NCI-H2227 treated with DMSO at 0.1 percent for 48 hours (cell line): ENCODE data around the gene SEC24D.

Experiments used
- DNase-seq: peaks from one replicate; lab custom pipeline; 2025; lab: John Stamatoyannopoulos, UW

Gene SEC24D

DNA sequence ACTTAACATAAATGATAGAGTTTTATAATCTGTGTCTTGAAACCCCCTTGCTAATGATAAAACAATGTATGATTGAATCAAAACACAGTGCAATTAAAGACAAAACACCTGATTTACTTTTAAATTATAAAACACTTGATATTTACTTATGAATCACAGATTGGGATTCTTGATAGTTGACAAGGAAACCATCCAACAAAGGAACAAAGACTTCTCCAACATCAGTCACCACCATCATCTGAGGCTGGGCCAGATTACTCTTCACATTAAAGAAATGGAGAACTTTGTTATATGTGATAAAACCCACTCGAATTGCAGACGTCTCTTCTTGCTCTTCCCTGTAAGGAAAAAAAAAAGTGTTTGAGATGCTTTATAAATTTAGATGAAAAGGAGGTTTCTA is 83.4 kb downstream of the SEC24D start:
- DNase-seq, result no peak

- DNase-seq, result no peak
Observed at GRCh38 chr4:118751629-118752323, 84.2 kb downstream of the SEC24D start.

DNA sequence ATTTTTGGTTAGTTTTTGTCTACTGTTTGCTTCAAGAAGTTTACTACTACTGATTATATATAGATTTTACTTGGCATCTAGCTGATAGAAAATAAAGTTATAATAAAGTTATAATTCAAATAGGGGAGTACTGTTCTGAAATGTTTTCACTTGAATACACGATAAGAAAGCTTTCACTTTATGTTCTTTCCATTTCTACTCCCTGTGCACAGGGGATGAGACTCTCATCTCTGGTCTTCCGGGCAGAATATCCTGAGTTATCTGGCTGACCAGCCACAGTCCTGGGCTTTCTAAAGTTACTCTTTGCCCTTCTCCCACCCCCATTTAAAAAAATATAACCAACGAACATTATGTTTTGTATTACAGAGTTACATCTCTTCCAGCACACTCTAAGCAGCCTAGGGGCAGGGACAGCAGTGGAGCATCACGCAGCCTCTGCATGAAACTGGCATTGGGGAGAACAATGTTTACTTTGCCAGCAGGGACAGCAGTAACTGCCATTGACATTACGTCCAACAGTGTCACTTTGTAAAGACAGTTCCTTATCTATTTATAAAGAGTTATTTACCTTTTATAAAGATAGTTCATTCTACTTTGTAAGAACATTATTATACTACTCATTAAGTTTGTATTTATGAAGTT is 86.5 kb downstream of the SEC24D start:
- no peak for DNase-seq

DNA sequence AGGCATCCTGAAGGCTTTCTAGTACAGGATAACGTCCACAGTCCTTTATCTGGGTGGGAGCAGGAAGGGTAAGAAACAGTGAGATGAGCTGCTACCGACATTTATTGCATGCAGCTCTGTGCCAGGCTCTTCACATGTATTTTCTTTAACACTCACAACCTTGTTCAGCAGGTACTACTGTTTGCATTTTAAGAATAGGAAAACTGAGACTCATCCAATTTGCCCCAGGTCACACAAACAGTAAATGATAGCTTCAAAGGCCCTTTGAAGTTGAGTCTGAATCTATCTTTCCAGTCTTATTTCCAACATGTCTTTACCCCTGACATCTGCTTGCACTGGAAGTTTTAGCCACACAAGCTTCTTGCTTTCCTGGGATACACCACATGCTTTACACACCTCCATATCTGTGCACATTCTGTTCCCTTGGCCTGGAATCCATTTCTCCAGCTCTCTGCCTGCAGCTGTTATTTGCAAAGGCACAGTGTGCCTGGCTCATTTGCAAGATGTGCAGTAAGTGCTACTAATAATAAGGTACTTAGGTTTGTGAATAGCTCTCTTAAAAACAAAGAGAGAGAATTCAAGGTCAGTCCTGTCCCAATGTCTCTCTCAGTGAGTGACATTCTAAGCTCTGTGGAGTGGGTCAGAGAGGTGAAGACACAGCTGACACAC is 89.5 kb downstream of the SEC24D start:
- no peak for DNase-seq

DNA sequence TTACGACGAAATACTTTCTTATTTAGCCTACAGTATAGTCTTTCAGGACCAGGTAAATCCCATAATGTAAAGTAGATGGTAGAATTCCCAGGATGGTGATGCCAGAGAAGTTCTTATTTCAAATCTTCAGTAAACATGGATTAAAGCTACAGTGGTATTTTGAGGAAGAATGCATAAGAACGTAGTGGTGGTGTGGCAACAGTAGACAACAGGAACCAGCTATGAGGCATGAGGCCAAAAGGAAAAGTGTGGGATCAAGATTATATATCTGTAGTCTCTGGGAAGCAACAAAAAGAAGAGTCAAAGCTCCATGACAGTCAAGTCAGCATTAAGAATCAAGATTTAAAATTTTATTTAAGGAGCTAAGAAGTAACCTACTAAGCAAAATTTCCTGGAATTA is 90.6 kb downstream of the SEC24D start:
- DNase-seq, result no peak

DNA sequence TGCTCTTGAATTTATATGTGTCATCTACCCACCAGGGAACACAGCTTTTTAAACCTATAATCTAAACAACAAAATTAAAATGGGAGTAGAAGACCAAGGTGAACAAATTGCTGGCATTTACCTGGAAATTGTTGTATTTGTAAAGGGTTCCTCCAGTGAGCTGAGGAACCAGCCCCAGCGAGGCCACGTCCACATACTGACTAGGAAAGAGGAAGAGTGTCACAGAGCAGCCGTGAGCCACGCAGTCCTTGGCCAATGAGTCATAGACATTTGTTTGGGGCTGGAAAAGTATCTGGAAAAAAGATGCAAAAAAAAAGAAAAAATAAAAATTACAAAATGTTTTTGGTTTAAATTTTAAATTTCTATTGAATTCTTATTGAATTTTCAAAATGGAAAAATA is 92.1 kb downstream of the SEC24D start:
- DNase-seq, result no peak

DNA sequence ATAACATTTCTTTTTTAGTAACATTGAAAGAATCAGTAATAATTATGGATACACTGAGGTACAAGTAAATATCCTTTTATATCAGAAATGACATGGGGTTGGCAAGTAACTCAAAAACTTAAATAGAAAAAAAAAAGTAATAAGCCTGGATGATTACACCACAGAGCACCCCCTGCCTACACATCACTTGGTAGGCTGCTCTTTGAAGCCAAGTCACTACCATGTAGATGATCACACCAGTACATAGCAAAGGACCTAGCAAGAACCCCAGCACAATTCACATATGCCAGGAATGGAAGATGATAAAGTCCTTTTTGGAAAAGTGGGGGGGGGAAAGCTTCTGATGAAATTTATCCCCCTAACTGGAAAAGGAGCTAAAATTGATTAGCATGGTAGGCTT is 93.9 kb downstream of the SEC24D start:
- no peak for DNase-seq

- DNase-seq, result no peak
Observed at GRCh38 chr4:118741301-118741855, 94.5 kb downstream of the SEC24D start.

GRCh38 chr4:118740869-118741268 is 95.1 kb downstream of the SEC24D start:
- peak; percentile 24 for DNase-seq

DNA sequence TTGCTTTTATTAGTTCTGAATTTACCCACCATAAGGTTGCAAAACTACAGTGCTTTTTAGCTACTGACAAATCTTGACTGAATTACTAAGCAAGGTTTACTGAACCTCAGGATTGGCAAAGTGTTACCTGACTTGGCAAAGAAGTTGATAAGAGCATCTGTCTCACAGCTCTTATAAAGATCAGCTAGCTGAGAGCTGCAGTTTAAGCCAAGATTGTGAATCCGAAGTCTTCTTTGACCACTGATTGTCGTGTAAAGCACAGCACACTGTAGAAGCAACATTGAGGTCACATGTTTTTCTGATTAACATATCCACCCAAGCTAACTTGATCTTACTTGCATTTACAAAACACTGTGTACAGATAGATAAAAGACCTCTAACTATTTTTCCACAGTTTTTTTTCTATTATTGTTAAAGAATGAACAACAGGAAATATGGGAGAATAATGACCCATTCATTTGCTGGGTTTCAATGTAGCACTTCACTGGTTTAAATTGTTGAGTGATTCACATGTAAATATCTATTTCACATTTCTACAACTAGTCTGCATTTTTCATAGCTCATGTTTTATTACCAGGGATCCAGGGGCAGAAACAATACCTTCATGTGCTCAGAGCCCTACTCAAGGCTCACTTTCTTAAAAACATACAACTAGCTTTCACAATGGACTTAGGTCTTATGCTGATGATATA is 96.8 kb downstream of the SEC24D start:
- no peak for DNase-seq

GRCh38 chr4:118738090-118738489 is 97.8 kb downstream of the SEC24D start:
- DNase-seq, result no peak

DNA sequence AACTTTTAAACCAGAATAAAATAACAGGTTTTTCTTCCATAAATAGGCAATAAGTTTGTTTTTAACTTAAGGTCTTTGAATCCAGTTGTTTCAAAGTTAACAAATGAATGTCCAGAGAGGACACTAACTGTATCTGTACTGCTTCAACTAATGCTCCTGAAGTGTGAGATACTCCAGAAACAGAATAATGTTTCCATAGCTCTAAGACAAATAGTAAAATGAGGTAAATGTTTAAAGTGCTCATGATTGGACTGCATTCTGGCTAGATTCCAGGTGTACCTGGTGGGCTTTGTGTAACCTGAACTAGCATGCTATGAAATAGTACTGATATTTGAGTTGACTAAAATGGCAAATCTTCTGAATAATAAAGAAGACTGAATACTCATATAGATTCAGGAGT is 99.0 kb downstream of the SEC24D start:
- no peak for DNase-seq

DNA sequence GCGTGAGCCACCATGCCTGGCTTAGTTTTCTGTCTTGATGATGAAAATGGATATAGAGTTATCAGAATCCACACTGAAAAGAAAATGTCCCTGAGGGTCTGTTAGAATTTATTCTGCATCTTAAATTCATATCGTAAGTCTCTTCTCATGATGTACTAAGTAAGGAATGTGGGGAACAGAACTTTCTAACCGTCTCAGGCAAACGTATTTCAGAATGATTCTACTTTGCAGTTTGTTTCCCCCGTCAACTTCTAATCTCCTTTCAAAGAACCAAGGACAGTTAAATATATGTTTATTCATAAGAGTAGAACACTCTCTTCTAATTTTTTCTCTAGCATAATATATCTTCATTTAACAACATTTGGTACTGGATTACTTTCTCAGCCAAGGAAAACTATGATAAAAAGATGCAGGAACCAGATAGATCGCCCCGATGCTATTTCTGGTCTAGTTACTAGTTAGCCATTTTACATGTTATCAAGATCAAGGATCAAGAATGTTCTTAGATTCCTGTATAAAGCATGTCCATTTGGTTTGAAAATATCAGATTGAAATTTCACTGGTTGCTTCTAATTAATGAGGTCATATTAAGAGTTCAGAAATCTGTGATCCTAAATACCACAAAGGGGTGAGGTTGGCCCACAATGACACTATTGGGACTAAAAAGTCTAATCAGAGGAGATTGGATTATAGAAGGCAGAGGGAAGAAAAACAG is 101.3 kb downstream of the SEC24D start:
- DNase-seq, result no peak

- DNase-seq, result no peak
Observed at GRCh38 chr4:118732591-118733330, 103.2 kb downstream of the SEC24D start.

DNA sequence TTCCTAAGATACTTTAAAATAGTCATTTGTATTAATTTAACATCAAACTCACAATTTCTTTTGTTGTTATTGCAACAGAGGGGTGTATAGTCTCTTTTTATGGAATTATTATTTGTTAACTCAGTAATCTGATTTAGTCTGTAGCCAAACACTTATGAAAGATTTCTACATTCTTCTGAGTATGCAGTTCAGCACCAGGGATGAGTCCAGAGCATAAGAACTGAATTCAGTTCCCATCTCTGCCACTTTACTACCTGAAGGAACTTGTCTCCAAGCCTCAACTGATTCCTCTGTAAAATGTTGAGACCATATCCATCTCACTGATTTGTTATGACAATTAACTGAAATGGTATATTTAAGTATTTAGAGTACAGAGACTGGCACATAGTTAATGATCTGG is 105.2 kb downstream of the SEC24D start:
- no peak for DNase-seq

DNA sequence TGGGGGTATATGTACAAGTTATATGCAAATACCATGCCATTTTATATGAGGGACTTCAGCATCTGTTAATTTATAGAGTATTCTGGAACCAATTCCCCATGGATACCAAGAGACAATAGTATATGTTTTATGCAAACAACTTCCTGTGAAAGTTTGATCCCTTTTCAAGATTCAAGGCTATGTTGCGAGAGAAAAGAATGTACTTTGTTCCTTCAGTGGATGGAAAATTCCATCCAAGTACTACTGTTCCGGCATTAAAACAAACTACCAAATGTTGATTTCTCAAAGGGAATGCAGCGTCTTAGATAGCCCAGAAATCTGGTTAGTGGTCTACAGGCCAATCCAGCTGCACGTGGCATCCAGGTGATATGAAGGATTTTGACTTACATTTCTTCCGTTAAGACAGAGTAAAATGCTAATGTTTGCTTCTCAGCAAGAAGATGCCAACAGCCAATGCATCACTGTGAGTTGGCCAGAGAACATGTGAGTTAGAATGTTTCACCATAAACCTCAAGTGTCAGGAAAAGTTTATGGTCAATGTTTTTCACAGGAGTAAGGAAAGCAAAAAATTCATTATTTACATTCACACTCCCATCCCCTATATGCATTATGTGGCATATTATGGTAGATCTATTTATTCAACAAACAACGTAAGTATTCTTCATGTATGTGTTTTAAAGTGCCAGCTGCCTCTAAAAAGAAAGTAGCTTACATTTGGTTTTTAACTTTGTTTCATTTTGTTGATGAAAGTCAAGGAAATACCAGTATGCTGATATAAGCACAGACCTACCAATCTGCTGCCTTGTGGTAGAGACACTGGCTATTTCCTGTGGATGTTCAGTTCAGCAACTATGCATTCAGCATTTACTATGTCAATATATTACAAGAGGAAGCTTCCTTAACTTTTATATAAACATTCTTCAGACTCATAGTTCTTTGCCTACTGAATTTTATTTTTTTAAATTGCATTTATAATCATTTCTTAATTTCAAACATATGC is 106.3 kb downstream of the SEC24D start:
- DNase-seq, result no peak

- no peak for DNase-seq
Observed at GRCh38 chr4:118727360-118727759, 108.6 kb downstream of the SEC24D start.

- no peak for DNase-seq
Observed at GRCh38 chr4:118723369-118723768, 112.6 kb downstream of the SEC24D start.

DNA sequence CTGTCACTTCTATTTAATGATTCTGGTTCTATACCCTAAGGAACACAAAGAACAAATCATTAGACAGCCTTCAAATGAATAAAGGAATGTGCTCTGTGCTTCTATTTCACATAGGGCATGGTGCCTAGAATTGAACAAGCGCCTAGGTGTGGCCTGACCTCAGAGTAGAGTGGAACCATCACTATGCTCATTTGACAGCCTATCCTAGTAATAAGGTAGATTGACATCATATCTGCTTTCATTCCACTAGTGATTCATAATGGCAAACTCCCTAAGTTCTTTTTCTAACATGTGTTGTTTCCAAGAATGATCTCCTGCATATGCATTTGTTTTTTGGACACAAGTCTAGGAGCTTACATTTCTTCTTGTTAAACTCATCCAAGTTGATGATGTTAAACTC is 114.2 kb downstream of the SEC24D start:
- DNase-seq, result no peak
